Peyer's patch (tissue), 4 donors: Measurements from ENCODE around the gene NUSAP1.

Experiments used
- CTCF ChIP-seq, 6 experiments: fragments of 450-650 bp in 4 of 6; fragments of 200-600 bp in 2 of 6; sonication (generic) in 1 of 6; IDR thresholded peaks; one replicate each; pipeline ENCODE4 v1.5.1; 2017 to 2019; ENCODE audit warnings: antibody characterized with exemption in 6 of 6, mild to moderate bottlenecking in 3 of 6, moderate library complexity in 1 of 6
- POLR2A ChIP-seq, 2 donors: fragments of 450-650 bp; IDR thresholded peaks; one replicate each; pipeline ENCODE4 v1.5.1; 2017; ENCODE audit warnings: antibody characterized with exemption in 2 of 2, mild to moderate bottlenecking in 2 of 2, moderate library complexity in 2 of 2

GRCh38 chr15:41284427-41285177 is 48.1 kb upstream of the NUSAP1 start:
- TF ChIP-seq CTCF (IDR thresholded peaks at IDR 0.05) (no peak), POLR2A (IDR thresholded peaks at IDR 0.05) (no peak)
